Stimulated activated naive CD8-positive, alpha-beta T cell treated with anti-CD3 and anti-CD28 coated beads, Interleukin-15, Interleukin-2, amounts not matched to agents 100 ng/mL and 50 ng/mL, for 24 hours (primary cell): ENCODE results near the gene OGFOD1.

Source experiments
- H3K27ac Mint-ChIP-seq: one replicate; pipeline ENCODE4 v1.8.0; 2021; ENCODE audit warnings: mild to moderate bottlenecking, mixed read lengths
- H3K27me3 Mint-ChIP-seq: one replicate; pipeline ENCODE4 v1.8.0; 2021; ENCODE audit warnings: mixed read lengths
- H3K36me3 Mint-ChIP-seq: one replicate; pipeline ENCODE4 v1.8.0; 2021; ENCODE audit warnings: low read depth, mixed read lengths
- H3K4me1 Mint-ChIP-seq: one replicate; pipeline ENCODE4 v1.8.0; 2021; ENCODE audit warnings: low read depth, mixed read lengths
- H3K4me3 Mint-ChIP-seq: one replicate; pipeline ENCODE4 v1.8.0; 2021; ENCODE audit warnings: mild to moderate bottlenecking, mixed read lengths
- H3K9me3 Mint-ChIP-seq: one replicate; pipeline ENCODE4 v1.8.0; 2021; ENCODE audit warnings: mixed read lengths

OGFOD1 gene

DNA sequence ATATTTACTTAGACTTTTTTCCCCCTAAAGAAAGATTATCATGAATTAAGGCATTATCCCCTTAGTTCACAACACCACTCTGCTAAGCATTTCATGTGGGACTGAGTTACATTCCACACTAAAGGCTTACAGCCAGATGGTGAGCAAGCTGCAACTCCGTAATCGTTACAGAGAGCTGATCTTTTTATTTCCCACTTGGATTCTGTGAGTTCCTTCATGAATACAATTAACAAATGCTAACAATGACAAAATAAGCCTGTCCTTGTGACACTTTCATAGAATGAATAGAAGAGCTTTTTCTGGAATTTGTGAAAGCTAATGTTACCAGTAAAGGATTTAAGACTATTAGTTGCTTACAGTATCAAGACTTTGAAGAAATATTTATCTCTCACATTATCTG, 8.7 kb downstream of the OGFOD1 start:
- Mint-ChIP-seq H3K27ac (no peak overlapping the region), H3K4me3 (no peak overlapping the region), H3K9me3 (no peaks in the 10 kb centered on the region), H3K36me3 (peaks cover 75% of the 10 kb centered on the region), H3K4me1 (no peaks in the 10 kb centered on the region), H3K27me3 (no peaks in the 10 kb centered on the region)

- H3K9me3 Mint-ChIP-seq = no peaks in the 10 kb centered on the region
- no peaks in the 10 kb centered on the region for H3K4me1 Mint-ChIP-seq
- peaks cover 76% of the 10 kb centered on the region for H3K36me3 Mint-ChIP-seq
- H3K27me3 Mint-ChIP-seq = no peaks in the 10 kb centered on the region
- H3K4me3 Mint-ChIP-seq = no peak overlapping the region
- no peak overlapping the region for H3K27ac Mint-ChIP-seq
These were observed 10.9 kb downstream of the OGFOD1 start for GRCh38 chr16:56462064-56462796.

- Mint-ChIP-seq H3K9me3 (no peaks in the 10 kb centered on the region), H3K27me3 (no peaks in the 10 kb centered on the region), H3K4me3 (no peak overlapping the region), H3K4me1 (no peaks in the 10 kb centered on the region), H3K36me3 (peaks cover 76% of the 10 kb centered on the region), H3K27ac (no peak overlapping the region)
These were observed 11.8 kb downstream of the OGFOD1 start for GRCh38 chr16:56463153-56463552.

DNA sequence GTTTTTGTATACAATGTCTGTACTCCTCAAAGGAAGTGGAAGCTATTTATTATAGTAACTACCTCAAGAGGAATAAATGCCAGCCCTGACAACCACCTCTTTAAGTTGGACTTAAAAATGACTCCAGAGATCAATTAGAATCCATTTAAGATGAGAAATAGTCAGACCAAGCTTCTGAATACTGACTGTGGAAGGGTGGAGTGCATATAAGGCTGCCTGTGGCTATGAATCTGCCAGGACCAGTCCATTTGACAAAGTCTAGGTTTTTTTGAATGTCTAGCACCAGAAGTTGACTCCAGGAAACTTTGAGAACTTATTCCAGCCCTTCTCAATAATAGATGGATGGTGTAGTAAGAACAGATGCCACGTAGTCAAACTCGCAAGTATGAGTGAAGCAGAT, 15.0 kb downstream of the OGFOD1 start:
- H3K4me1 Mint-ChIP-seq = no peaks in the 10 kb centered on the region
- H3K4me3 Mint-ChIP-seq = no peak overlapping the region
- no peaks in the 10 kb centered on the region for H3K27me3 Mint-ChIP-seq
- H3K27ac Mint-ChIP-seq = no peak overlapping the region
- no peaks in the 10 kb centered on the region for H3K9me3 Mint-ChIP-seq
- H3K36me3 Mint-ChIP-seq = peaks cover 82% of the 10 kb centered on the region

DNA sequence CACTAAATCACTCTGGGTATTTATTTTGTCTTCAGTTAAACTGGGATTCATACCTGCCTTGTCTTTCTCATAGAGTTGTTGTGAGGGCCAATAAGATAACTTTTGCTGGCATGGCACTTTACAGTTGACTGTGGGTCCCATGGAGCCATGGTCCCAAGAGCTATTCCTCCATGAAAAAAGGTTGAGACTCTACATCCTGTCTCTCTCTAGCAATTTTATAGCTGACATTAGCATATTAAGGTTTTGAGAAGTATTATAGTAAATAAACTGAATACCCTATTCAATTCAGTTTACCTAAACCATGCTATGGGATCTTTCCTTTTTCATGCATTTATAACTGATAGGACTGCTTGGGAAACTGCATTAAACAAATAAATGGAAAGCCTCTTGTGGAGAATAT, 17.4 kb downstream of the OGFOD1 start:
- Mint-ChIP-seq H3K4me3 (no peak overlapping the region), H3K9me3 (no peaks in the 10 kb centered on the region), H3K4me1 (no peaks in the 10 kb centered on the region), H3K27me3 (no peaks in the 10 kb centered on the region), H3K36me3 (peaks cover 88% of the 10 kb centered on the region), H3K27ac (no peak overlapping the region)

GRCh38 chr16:56469748-56470147, 18.4 kb downstream of the OGFOD1 start:
- Mint-ChIP-seq H3K4me1 (no peaks in the 10 kb centered on the region), H3K27me3 (no peaks in the 10 kb centered on the region), H3K36me3 (peaks cover 81% of the 10 kb centered on the region), H3K9me3 (no peaks in the 10 kb centered on the region), H3K27ac (no peak overlapping the region), H3K4me3 (no peak overlapping the region)

DNA sequence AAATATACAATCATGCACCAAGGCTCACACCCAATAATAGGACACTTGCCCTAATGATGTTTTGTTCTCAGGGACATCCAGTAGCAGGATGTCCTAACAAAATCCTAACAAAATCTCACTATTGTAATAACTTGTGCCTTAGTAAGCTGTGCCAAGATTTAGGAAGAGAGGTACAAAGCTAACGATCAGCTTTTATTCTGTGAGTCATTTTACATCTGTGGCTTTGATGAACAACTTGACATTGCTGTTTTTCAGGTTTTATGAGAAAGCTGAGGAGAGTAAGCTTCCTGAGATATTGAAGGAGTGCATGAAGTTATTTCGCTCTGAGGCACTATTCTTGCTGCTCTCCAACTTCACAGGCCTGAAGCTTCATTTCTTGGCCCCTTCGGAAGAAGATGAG, 18.9 kb downstream of the OGFOD1 start:
- H3K4me1 Mint-ChIP-seq = no peaks in the 10 kb centered on the region
- H3K9me3 Mint-ChIP-seq = no peaks in the 10 kb centered on the region
- H3K4me3 Mint-ChIP-seq = no peak overlapping the region
- H3K36me3 Mint-ChIP-seq = peaks cover 85% of the 10 kb centered on the region
- H3K27ac Mint-ChIP-seq = no peak overlapping the region
- H3K27me3 Mint-ChIP-seq = no peaks in the 10 kb centered on the region

- H3K4me1 Mint-ChIP-seq = no peaks in the 10 kb centered on the region
- H3K27ac Mint-ChIP-seq = no peak overlapping the region
- H3K4me3 Mint-ChIP-seq = no peak overlapping the region
- no peaks in the 10 kb centered on the region for H3K27me3 Mint-ChIP-seq
- H3K36me3 Mint-ChIP-seq = peaks cover 85% of the 10 kb centered on the region
- no peaks in the 10 kb centered on the region for H3K9me3 Mint-ChIP-seq
These were observed 19.3 kb downstream of the OGFOD1 start for GRCh38 chr16:56470666-56471065.

GRCh38 chr16:56475201-56475600, 23.8 kb downstream of the OGFOD1 start:
- Mint-ChIP-seq H3K4me3 (no peak overlapping the region), H3K4me1 (peaks cover 26% of the 10 kb centered on the region), H3K36me3 (peaks cover 85% of the 10 kb centered on the region), H3K27ac (no peak overlapping the region), H3K27me3 (no peaks in the 10 kb centered on the region), H3K9me3 (no peaks in the 10 kb centered on the region)

DNA sequence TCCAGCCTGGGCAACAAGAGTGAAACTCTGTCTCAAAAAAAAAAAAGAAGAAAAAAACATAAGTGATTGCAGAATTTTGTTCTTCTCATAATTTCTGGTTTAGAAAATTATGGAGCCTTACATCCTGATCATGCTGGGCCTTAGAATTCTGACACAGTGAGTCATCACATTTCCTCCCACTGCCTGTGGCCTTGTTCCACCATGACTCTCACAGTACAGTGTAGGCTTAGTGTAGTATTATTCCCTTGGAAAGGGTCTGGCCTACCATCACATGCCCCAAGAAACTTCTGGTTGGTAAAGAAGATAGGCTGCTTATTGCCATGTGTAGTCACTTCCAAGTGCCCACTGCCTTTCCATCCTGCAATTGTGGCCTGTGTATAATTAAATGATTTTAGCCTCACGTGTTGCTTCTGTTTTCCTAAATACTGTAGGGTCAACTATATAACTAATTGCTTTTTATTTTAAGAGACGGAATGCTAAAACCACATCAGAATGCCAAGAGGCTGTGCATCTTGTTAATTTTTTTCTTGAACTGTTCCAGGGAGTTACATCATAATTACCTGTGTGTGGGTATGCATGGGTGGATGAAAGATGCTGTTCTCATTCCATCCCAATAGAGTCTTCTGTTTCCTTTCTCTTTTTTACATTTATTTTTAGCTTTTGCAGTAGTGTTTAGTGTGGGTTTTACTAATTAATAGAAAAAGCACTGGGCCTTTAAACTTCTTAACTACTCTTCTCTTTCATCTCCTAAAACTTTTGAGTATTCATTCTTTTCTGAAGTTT, 25.9 kb downstream of the OGFOD1 start:
- H3K27me3 Mint-ChIP-seq = no peaks in the 10 kb centered on the region
- H3K9me3 Mint-ChIP-seq = no peaks in the 10 kb centered on the region
- H3K36me3 Mint-ChIP-seq = peaks cover 66% of the 10 kb centered on the region
- peaks cover 26% of the 10 kb centered on the region for H3K4me1 Mint-ChIP-seq
- peak overlapping the region; percentile 65 for H3K27ac Mint-ChIP-seq
- H3K4me3 Mint-ChIP-seq = no peak overlapping the region

- peaks cover 26% of the 10 kb centered on the region for H3K4me1 Mint-ChIP-seq
- H3K27me3 Mint-ChIP-seq = no peaks in the 10 kb centered on the region
- H3K27ac Mint-ChIP-seq = peak overlapping the region; percentile 21
- peaks cover 54% of the 10 kb centered on the region for H3K36me3 Mint-ChIP-seq
- no peaks in the 10 kb centered on the region for H3K9me3 Mint-ChIP-seq
- H3K4me3 Mint-ChIP-seq = no peak overlapping the region
These were observed 27.1 kb downstream of the OGFOD1 start for GRCh38 chr16:56478281-56479049.

DNA sequence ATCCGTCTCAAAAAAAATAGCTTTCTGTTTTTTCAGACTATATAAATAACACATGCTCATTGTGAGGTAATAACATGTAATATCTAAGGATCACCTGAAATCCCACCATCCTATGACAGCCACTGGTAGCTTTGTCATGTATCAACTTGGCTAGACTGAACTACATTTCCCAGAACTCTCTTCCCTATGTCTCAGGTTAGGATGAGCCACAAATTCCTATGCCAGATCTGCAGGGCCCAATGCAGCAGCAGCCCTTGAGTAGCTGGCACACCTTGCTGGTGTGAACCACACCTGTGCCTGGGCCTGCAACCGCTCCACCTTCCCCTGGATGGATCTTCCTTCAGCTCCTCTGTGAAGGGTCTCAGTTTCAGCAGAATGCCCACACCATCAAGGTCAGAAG, 28.1 kb downstream of the OGFOD1 start:
- Mint-ChIP-seq H3K4me3 (no peak overlapping the region), H3K9me3 (no peaks in the 10 kb centered on the region), H3K27me3 (no peaks in the 10 kb centered on the region), H3K27ac (peak overlapping the region; percentile 62), H3K4me1 (peaks cover 26% of the 10 kb centered on the region), H3K36me3 (peaks cover 51% of the 10 kb centered on the region)

DNA sequence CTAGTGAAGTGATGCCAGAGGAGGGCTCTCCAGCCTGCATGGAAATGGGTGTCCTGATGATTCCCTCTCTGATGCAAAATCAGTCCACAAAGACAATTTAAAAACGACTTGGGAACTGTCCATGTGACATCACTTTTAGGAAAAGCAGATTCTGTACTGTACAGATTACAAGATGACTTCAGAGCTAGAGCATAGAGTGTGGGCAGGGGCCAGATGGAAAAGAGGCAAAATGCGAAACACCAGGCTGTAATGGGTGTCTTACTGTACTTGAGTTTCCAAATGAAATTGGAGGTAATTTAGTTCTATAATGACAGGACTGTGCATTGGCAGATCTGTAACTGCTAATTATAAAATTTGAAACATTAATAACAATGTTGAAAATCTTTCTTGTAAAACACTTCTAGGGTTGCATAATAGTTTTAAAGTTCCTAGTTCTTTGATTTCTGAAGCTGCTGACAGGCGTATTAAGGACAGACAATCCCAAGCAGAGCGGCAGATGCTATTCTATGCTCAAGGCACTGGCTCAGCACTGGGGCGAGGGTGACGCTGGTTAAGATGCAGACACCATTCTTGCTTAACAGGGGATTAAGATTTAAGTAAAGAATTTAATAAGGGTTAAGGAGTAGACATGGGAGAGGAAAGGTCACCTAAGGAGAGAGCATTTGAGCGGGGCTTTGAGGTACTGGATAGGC, 29.6 kb downstream of the OGFOD1 start:
- Mint-ChIP-seq H3K4me3 (no peak overlapping the region), H3K36me3 (peaks cover 46% of the 10 kb centered on the region), H3K9me3 (no peaks in the 10 kb centered on the region), H3K27ac (no peak overlapping the region), H3K4me1 (peaks cover 26% of the 10 kb centered on the region), H3K27me3 (no peaks in the 10 kb centered on the region)

- peaks cover 44% of the 10 kb centered on the region for H3K36me3 Mint-ChIP-seq
- H3K4me1 Mint-ChIP-seq = peaks cover 23% of the 10 kb centered on the region
- H3K27me3 Mint-ChIP-seq = no peaks in the 10 kb centered on the region
- H3K9me3 Mint-ChIP-seq = no peaks in the 10 kb centered on the region
- H3K27ac Mint-ChIP-seq = no peak overlapping the region
- no peak overlapping the region for H3K4me3 Mint-ChIP-seq
These were observed 30.2 kb downstream of the OGFOD1 start for GRCh38 chr16:56481468-56482122.
